GM19238 (cell line): ENCODE measurements around the gene SAMD4A.

Source experiments
- DNase-seq: peaks from one replicate; pipeline ENCODE4 v3.0.0; 2011; ENCODE audit warnings: low spot score; ENCODE audit not compliant: insufficient read length

Gene SAMD4A

GRCh38 chr14:54653712-54654469 lies 87.0 kb downstream of the SAMD4A start:
- DNase-seq = no peak

- no peak for DNase-seq
Observed at GRCh38 chr14:54654605-54655004, 87.7 kb downstream of the SAMD4A start.

GRCh38 chr14:54658836-54659235 lies 91.9 kb downstream of the SAMD4A start:
- no peak for DNase-seq

DNA sequence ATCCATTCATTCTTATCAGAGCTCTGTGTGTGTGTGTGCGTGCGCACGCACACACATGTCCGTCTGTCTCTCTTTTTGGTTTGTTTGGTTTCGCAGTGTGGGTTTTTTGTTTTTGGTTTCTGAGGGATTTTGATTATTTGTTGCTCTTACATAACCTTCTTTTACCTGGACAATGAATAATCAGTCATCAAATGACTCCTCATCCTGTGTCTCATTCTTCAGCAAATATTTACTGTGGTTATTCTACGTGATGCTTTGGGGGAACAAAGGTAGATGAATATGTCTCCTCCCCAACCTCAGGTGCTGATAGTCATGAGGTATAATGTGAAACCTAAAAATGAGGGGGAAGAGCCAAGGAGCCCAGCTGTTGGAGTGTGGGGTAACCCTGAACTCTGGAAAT lies 92.4 kb downstream of the SAMD4A start:
- no peak for DNase-seq

DNA sequence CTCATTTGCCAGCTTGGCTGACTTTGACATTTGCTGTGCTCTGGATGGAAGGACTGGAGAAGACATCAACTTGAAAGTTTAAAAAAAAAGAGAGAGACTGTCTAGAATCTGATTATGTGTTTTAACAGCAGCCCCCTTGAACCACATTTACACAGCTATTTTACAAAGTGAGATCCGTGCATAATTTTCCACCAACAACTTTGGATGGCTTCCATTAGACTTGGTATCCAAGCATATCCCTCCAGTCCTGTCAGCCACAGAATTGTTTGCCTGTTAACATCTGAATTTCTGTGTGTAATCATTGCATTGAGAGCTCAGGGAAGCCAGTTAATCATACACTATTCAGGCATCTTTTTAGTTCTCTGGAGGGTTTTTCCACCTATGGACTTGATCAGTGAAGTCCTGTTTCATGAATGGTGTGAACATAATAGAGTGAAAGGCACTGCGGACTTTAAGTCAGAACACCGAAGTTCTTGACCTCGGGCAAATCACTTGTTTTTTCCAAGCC lies 93.7 kb downstream of the SAMD4A start:
- no peak for DNase-seq

GRCh38 chr14:54662491-54663133 lies 95.7 kb downstream of the SAMD4A start:
- no peak for DNase-seq

DNA sequence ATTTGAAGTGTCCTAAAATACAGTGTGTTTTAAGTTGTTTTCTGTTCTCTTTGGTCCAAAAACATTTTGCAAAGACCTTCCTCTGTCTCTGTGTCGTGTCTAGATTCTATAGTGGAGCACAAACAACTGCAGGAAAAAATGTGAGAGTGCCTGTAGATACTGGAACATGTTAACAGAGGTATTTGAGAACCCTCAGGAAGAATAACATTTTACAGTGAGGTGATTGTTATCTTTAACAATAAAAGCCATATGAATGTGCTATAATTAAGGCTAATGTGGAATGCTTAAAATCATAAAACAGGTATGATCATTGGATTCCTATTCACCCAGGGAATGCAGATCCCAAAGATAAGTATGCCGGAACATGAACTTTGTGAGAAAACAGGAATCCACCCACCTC lies 98.0 kb downstream of the SAMD4A start:
- DNase-seq = no peak

GRCh38 chr14:54665946-54666345 lies 99.0 kb downstream of the SAMD4A start:
- no peak for DNase-seq

DNA sequence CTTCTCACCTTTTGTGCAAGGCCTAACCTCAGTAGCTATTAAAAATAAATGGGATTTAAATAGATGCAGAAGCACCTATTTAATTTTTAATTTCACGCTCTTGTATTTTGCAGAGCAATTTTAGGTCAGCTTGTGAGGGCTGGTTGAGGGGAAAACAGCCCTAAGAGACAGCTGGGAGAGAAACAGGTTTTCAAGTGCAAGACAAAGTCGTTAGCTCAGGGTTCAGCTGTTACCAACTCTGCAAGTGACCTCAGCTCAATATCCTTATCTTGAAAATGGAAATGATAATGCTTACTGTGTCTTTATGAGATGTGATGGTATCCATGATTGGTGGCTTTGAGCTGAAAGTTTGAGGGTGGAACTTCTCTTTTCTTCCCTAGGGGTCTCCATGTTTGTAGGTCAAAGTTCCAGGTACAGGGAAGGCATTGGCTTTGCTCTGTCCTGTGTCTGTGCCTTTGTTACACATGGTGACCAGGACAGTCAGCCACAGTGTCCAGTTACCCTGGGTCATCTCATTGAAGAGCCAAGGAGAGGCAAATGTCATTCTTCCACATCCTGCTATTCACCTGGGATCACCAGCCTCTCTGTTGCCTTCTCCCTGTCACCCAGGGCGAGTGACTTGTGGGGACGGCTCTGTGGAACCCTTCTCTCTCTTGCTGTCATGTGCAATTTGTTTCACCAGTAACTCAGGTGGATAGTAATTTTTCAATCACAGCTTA lies 100.3 kb downstream of the SAMD4A start:
- no peak for DNase-seq

GRCh38 chr14:54667764-54668163 lies 100.8 kb downstream of the SAMD4A start:
- DNase-seq = no peak

GRCh38 chr14:54669721-54670561 lies 103.0 kb downstream of the SAMD4A start:
- no peak for DNase-seq

DNA sequence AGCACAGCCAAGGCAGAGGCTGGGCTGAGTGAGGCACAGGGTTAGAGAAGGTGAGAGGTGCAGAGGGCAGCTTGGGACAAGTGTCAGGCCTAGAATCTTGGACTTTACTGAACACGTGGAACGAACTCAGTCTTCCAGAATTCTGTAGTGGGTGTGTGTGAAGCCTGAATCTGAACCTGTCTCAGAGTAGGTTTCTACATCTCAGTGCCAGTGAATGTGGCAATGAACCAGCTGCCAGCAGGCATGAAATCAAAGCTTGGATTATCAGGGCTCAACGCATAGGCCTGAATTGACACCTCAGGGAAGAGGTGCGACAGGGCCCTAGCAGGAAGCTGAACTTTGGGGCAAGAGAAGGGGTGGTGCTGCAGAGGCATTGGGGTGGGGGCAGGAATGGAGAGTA lies 104.6 kb downstream of the SAMD4A start:
- no peak for DNase-seq

DNA sequence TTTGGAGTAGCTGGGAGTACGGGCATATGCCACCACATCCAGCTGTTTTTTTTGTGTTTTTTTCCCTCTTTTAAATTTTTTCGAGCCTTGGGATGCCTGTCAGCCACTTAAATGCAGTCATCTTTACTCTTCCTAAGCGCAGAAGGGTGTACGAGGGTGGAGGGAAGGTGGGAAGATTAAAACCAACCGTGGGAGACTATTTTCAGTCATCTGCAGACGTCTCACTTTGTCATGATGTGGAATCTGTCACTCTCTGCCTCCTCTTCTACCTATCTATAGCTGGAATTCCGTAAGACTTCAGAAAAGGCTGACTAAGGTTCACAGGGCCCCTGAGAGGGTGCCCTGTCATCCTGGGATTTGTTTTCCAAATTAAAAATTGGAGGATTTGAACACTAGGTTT lies 105.3 kb downstream of the SAMD4A start:
- no peak for DNase-seq

- no peak for DNase-seq
Observed at GRCh38 chr14:54672688-54673087, 105.8 kb downstream of the SAMD4A start.

GRCh38 chr14:54673193-54674045 lies 106.5 kb downstream of the SAMD4A start:
- no peak for DNase-seq

DNA sequence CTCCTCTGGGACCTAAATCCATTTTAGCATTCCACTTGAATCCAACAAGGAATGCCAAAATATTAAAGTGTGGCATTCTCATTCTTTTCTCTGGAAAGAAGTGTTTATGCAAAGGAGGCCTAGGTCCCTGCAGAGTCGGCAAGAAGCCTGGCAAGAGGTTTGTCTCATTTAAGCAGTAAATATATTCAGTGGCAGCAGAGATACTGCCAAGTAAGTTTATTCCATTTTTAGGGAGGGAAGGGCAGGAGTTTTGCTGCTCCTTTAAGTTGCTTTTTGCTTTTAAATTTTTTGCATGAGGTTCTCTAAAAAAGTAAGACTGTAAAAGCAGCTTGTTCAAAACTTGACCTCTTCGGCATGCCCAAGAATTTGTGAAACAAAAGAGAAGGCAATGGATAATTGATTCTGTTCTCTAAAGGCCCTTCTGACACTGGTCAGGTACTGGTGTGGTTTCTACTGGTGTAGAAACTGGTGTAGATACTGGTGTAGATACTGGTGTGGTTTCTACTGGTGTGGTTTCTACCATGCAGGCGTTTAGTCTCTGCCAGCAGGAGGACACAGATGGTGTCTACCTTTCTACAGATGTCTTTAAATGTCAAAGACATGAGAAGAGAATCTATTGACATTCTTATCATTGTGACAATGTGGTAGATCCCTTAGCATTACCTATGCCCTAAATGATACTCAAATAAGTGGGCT lies 107.3 kb downstream of the SAMD4A start:
- no peak for DNase-seq

DNA sequence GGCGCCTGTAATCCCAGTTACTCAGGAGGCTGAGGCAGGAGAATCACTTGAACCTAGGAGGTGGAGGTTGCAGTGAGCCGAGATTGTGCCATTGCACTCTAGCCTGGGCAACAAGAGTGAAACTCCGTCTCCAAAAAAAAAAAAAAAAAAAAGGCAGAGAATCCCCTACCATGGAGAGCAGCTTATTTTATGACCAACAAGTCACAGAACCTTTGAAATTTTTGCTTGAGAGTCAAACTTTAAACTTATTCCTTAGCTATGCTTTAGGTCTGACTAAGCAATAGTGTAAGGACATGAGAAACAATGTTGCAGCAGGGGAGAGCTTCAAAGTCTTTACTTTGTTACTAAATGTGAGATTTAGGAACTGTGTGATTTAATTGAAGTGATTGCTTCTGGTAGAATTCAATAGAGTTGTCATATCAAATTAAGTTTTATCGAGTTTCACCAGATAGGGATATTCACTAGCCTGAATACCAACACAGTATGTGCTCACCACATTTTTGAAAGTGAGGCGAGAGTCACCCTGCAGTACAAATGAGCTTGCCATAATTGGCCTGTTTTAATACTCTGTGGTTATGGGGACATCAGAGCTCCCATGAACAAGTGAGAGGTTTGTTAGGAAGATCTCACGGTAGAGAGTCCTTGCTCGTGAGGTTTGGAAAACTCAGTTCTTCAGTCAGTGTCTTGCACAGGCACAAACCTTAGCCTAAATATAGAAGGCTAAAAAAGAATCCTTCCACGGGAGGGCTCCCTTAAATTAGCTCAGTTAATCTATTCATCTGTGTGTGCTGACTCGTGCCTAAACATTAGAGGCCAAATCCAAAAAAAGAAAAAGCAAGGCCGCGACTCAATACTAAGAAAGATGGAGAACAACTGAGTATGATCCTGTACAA lies 108.6 kb downstream of the SAMD4A start:
- no peak for DNase-seq

- no peak for DNase-seq
Observed at GRCh38 chr14:54676812-54677708, 110.1 kb downstream of the SAMD4A start.
